Parathyroid adenoma (tissue), 2 donors: ENCODE data around the gene CLC.
"Not testable (repeated sequence)": the region's sequence is repeated elsewhere in the genome, so short reads cannot be mapped to it uniquely, and the experiment has no call there.

Experiments
- H2AFZ ChIP-seq: fragments of 300-600 bp; sonication (generic); one replicate; pipeline ENCODE4 v1.7.0; 2017; ENCODE audit warnings: antibody characterized with exemption, mild to moderate bottlenecking
- H3K27ac ChIP-seq: fragments of 300-600 bp; sonication (generic); one replicate; pipeline ENCODE4 v1.7.0; 2017
- H3K27me3 ChIP-seq: fragments of 300-600 bp; sonication (generic); one replicate; pipeline ENCODE4 v1.7.0; 2017; ENCODE audit warnings: low read length; ENCODE audit not compliant: control insufficient read depth, insufficient read depth
- H3K36me3 ChIP-seq: fragments of 300-600 bp; sonication (generic); one replicate; pipeline ENCODE4 v1.7.0; 2017; ENCODE audit warnings: low read length; ENCODE audit not compliant: control insufficient read depth, insufficient read depth
- H3K4me1 ChIP-seq: fragments of 300-600 bp; sonication (generic); one replicate; pipeline ENCODE4 v1.7.0; 2017; ENCODE audit warnings: control low read depth
- H3K4me2 ChIP-seq: fragments of 300-600 bp; sonication (generic); one replicate; pipeline ENCODE4 v1.7.0; 2017; ENCODE audit warnings: low read length
- H3K4me3 ChIP-seq: fragments of 300-600 bp; sonication (generic); one replicate; pipeline ENCODE4 v1.7.0; 2017; ENCODE audit warnings: low read depth, low read length
- H3K79me2 ChIP-seq: fragments of 300-600 bp; sonication (generic); one replicate; pipeline ENCODE4 v1.7.0; 2017; ENCODE audit warnings: control low read depth
- H3K9ac ChIP-seq: fragments of 300-600 bp; sonication (generic); one replicate; pipeline ENCODE4 v1.7.0; 2017; ENCODE audit warnings: mild to moderate bottlenecking
- H3K9me3 ChIP-seq: fragments of 300-600 bp; sonication (generic); one replicate; pipeline ENCODE4 v1.7.0; 2017; ENCODE audit warnings: low read length; ENCODE audit not compliant: control insufficient read depth
- CTCF ChIP-seq: fragments of 300-600 bp; sonication (generic); IDR thresholded peaks from one replicate; pipeline ENCODE4 v1.7.0; 2017; ENCODE audit warnings: antibody characterized with exemption, mild to moderate bottlenecking
- donor health status: primary hyperparathyroidism.

Gene CLC

GRCh38 chr19:39765091-39766076, 27.6 kb upstream of the CLC start:
- Histone ChIP-seq H3K36me3 (no peaks in the 10 kb centered on the region), H3K9me3 (no peaks in the 10 kb centered on the region), H3K9ac (no peak overlapping the region), H2AFZ (peak overlapping the region; percentile 40), H3K4me1 (no peaks in the 10 kb centered on the region), H3K4me2 (no peak overlapping the region), H3K27ac (no peak overlapping the region), H3K27me3 (no peaks in the 10 kb centered on the region), H3K4me3 (no peak overlapping the region), H3K79me2 (no peaks in the 10 kb centered on the region)
- TF ChIP-seq CTCF: peak; percentile 75

GRCh38 chr19:39761851-39762250, 24.0 kb upstream of the CLC start:
- H3K9me3 ChIP-seq, H3K4me2 ChIP-seq, H3K36me3 ChIP-seq, H3K4me3 ChIP-seq, H2AFZ ChIP-seq, H3K79me2 ChIP-seq, H3K9ac ChIP-seq, H3K4me1 ChIP-seq, H3K27ac ChIP-seq, H3K27me3 ChIP-seq: not testable (repeated sequence)

GRCh38 chr19:39759457-39760184, 21.8 kb upstream of the CLC start:
- H3K79me2 ChIP-seq: no peaks in the 10 kb centered on the region
- no peaks in the 10 kb centered on the region for H3K36me3 ChIP-seq
- H3K27ac ChIP-seq: no peak overlapping the region
- no peaks in the 10 kb centered on the region for H3K4me1 ChIP-seq
- H3K27me3 ChIP-seq: no peaks in the 10 kb centered on the region
- no peaks in the 10 kb centered on the region for H3K9me3 ChIP-seq
- no peak overlapping the region for H3K4me3 ChIP-seq
- H3K9ac ChIP-seq: no peak overlapping the region
- H3K4me2 ChIP-seq: no peak overlapping the region
- no peak for TF ChIP-seq CTCF
- no peak overlapping the region for H2AFZ ChIP-seq

GRCh38 chr19:39754971-39755370, 17.1 kb upstream of the CLC start:
- H3K4me3 ChIP-seq: no peak overlapping the region
- no peak overlapping the region for H2AFZ ChIP-seq
- no peaks in the 10 kb centered on the region for H3K36me3 ChIP-seq
- no peak overlapping the region for H3K4me2 ChIP-seq
- H3K4me1 ChIP-seq: no peaks in the 10 kb centered on the region
- H3K9me3 ChIP-seq: no peaks in the 10 kb centered on the region
- no peak for TF ChIP-seq CTCF
- no peak overlapping the region for H3K9ac ChIP-seq
- H3K79me2 ChIP-seq: no peaks in the 10 kb centered on the region
- no peaks in the 10 kb centered on the region for H3K27me3 ChIP-seq
- no peak overlapping the region for H3K27ac ChIP-seq

- no peak overlapping the region for H3K9ac ChIP-seq
- no peaks in the 10 kb centered on the region for H3K36me3 ChIP-seq
- no peak overlapping the region for H3K4me3 ChIP-seq
- no peaks in the 10 kb centered on the region for H3K4me1 ChIP-seq
- H2AFZ ChIP-seq: no peak overlapping the region
- no peak overlapping the region for H3K4me2 ChIP-seq
- no peak overlapping the region for H3K27ac ChIP-seq
- H3K79me2 ChIP-seq: no peaks in the 10 kb centered on the region
- TF ChIP-seq CTCF: no peak
- no peaks in the 10 kb centered on the region for H3K9me3 ChIP-seq
- H3K27me3 ChIP-seq: no peaks in the 10 kb centered on the region
Measured at GRCh38 chr19:39754544-39754943, 16.7 kb upstream of the CLC start.
